GM19043 (cell line): Measurements from ENCODE around the gene RTEL1.
A peak's percentile ranks its signal among the peaks of the same experiment; 100 is the strongest.

ENCODE experiments used
- ATAC-seq: cut with Tn5 transposase; IDR thresholded peaks from one replicate; pipeline ENCODE4 v1.9.1; 2021; ENCODE audit warnings: low read depth; ENCODE audit not compliant: unreplicated experiment

RTEL1 gene

GRCh38 chr20:63698739-63699465 is 40.8 kb downstream of the RTEL1 start:
- ATAC-seq = no peak

GRCh38 chr20:63699466-63700198 is 41.5 kb downstream of the RTEL1 start:
- no peak for ATAC-seq

- ATAC-seq = no peak
Measured at GRCh38 chr20:63700199-63701050, 42.3 kb downstream of the RTEL1 start.

- no peak for ATAC-seq
Measured at GRCh38 chr20:63701051-63701328, 42.9 kb downstream of the RTEL1 start.

- ATAC-seq = no peak
Measured at GRCh38 chr20:63701329-63702035, 43.4 kb downstream of the RTEL1 start.

GRCh38 chr20:63702036-63702665 is 44.0 kb downstream of the RTEL1 start:
- no peak for ATAC-seq

GRCh38 chr20:63702751-63703470 is 44.8 kb downstream of the RTEL1 start:
- no peak for ATAC-seq

- ATAC-seq = no peak
Measured at GRCh38 chr20:63703471-63703975, 45.4 kb downstream of the RTEL1 start.

- ATAC-seq = no peak
Measured at GRCh38 chr20:63703976-63704748, 46.0 kb downstream of the RTEL1 start.

- ATAC-seq = no peak
Measured at GRCh38 chr20:63704749-63705117, 46.6 kb downstream of the RTEL1 start.

GRCh38 chr20:63705232-63706026 is 47.3 kb downstream of the RTEL1 start:
- no peak for ATAC-seq

- no peak for ATAC-seq
Measured at GRCh38 chr20:63706027-63706695, 48.0 kb downstream of the RTEL1 start.

- ATAC-seq = peak; percentile 19
Measured at GRCh38 chr20:63706852-63707557, 48.9 kb downstream of the RTEL1 start.

GRCh38 chr20:63707558-63708300 is 49.6 kb downstream of the RTEL1 start, which contains the start of the genes ARFRP1 and ZGPAT:
Gene ARFRP1 (minus strand): TSS chr20:63707976. CDS start chr20:63707091, 885 bp downstream.
Gene ZGPAT (plus strand): TSS chr20:63708039. CDS start chr20:63708581, 542 bp downstream.
- ATAC-seq = peak; percentile 55

- ATAC-seq = no peak
Measured at GRCh38 chr20:63708301-63709148, 50.4 kb downstream of the RTEL1 start.
